Neural cell (in vitro differentiated cells): ENCODE data around the gene PACS1. TPM values are rescaled to one million over a fixed set of nuclear protein-coding genes. Genes with fewer than 3 reads are reported as not detected.

ENCODE experiments used
- H2AFZ ChIP-seq: fragments of 200-600, 300-800 bp; sonication (generic), shearing (Covaris generic); 2 replicates; pipeline ENCODE4 v1.6.0; 2014; ENCODE audit warnings: low read depth, mild to moderate bottlenecking, antibody characterized with exemption, low read length, moderate library complexity
- H3F3A ChIP-seq: fragments of 200-600 bp; shearing (Covaris generic); 2 replicates; pipeline ENCODE4 v1.6.1; 2016; ENCODE audit warnings: mild to moderate bottlenecking, moderate library complexity, mixed read lengths, antibody characterized with exemption, low read length; ENCODE audit not compliant: insufficient read depth, poor library complexity, severe bottlenecking
- H3K27ac ChIP-seq: fragments of 200-600, 300-800 bp; sonication (generic), shearing (Covaris generic); 2 replicates; pipeline ENCODE4 v1.5.1; 2014; ENCODE audit warnings: mild to moderate bottlenecking, low read length, moderate library complexity
- H3K27me3 ChIP-seq: fragments of 300-800, 200-600 bp; sonication (generic), shearing (Covaris generic); 2 replicates; pipeline ENCODE4 v1.6.0; 2014; ENCODE audit warnings: mild to moderate bottlenecking, low read depth, low read length, moderate library complexity; ENCODE audit not compliant: insufficient read depth
- H3K36me3 ChIP-seq: fragments of 300-800, 200-600 bp; sonication (generic), shearing (Covaris generic); 2 replicates; pipeline ENCODE4 v1.5.1; 2014; ENCODE audit warnings: mild to moderate bottlenecking, antibody characterized with exemption, low read length, moderate library complexity; ENCODE audit not compliant: insufficient read depth
- H3K4me2 ChIP-seq: fragments of 300-800, 200-600 bp; sonication (generic), shearing (Covaris generic); 2 replicates; pipeline ENCODE4 v1.6.0; 2014; ENCODE audit warnings: mild to moderate bottlenecking, low read length
- H3K4me3 ChIP-seq: fragments of 300-800, 200-600 bp; sonication (generic), shearing (Covaris generic); 2 replicates; pipeline ENCODE4 v1.5.1; 2014; ENCODE audit warnings: mild to moderate bottlenecking, low read length, moderate library complexity
- H3K79me2 ChIP-seq: fragments of 200-600 bp; shearing (Covaris generic); replicated peaks from 2 replicates; pipeline ENCODE4 v1.6.0; 2014; ENCODE audit warnings: mild to moderate bottlenecking, low read length, moderate library complexity; ENCODE audit not compliant: insufficient read depth
- H3K9ac ChIP-seq: fragments of 300-800, 200-600 bp; sonication (generic), shearing (Covaris generic); 2 replicates; pipeline ENCODE4 v1.6.1; 2016; ENCODE audit warnings: mild to moderate bottlenecking, low read length, mixed read lengths
- H3K9me2 ChIP-seq: fragments of 200-600 bp; shearing (Covaris generic); 2 replicates; pipeline ENCODE4 v1.6.1; 2016; ENCODE audit warnings: mild to moderate bottlenecking, low read length, mixed read lengths; ENCODE audit not compliant: insufficient read depth
- H3K9me3 ChIP-seq: fragments of 200-600, 300-800 bp; sonication (generic), shearing (Covaris generic); 2 replicates; pipeline ENCODE4 v1.6.1; 2016; ENCODE audit warnings: mild to moderate bottlenecking, mixed run types, low read length, moderate library complexity, mixed read lengths
- H4K20me1 ChIP-seq: fragments of 200-600 bp; shearing (Covaris generic); 2 replicates; pipeline ENCODE4 v1.6.1; 2016; ENCODE audit warnings: mild to moderate bottlenecking, mixed run types; ENCODE audit not compliant: insufficient read depth
- CTCF ChIP-seq: fragments of 450-650 bp; IDR thresholded peaks from 2 replicates; pipeline ENCODE4 v1.5.1; 2014; ENCODE audit warnings: antibody characterized with exemption, mild to moderate bottlenecking, moderate library complexity; ENCODE audit not compliant: poor library complexity, severe bottlenecking
- EP300 ChIP-seq: fragments of 450-650 bp; conservative IDR thresholded peaks from 2 replicates; pipeline ENCODE4 v1.6.1; 2014; ENCODE audit warnings: antibody characterized with exemption, mild to moderate bottlenecking, moderate library complexity; ENCODE audit not compliant: poor library complexity, severe bottlenecking
- EZH2 ChIP-seq: fragments of 200-600, 300-800 bp; shearing (Covaris generic), sonication (generic); IDR thresholded peaks from 2 replicates; pipeline ENCODE4 v1.6.1; 2014; ENCODE audit warnings: antibody characterized with exemption, low read length, borderline replicate concordance, mild to moderate bottlenecking; ENCODE audit not compliant: insufficient read depth, poor library complexity, severe bottlenecking
- MXI1 ChIP-seq: fragments of 450-650 bp; conservative IDR thresholded peaks from 2 replicates; pipeline ENCODE4 v1.6.1; 2014; ENCODE audit warnings: antibody characterized with exemption, mild to moderate bottlenecking; ENCODE audit not compliant: poor library complexity, severe bottlenecking
- POLR2AphosphoS5 ChIP-seq: IDR thresholded peaks from 2 replicates; pipeline ENCODE4 v1.6.1; 2012
- RAD21 ChIP-seq: fragments of 450-650 bp; conservative IDR thresholded peaks from 2 replicates; pipeline ENCODE4 v1.6.1; 2014; ENCODE audit warnings: antibody characterized with exemption, mild to moderate bottlenecking, moderate library complexity
- REST ChIP-seq: IDR thresholded peaks from 2 replicates; pipeline ENCODE4 v1.6.1; 2012; ENCODE audit warnings: borderline replicate concordance
- SMC3 ChIP-seq: fragments of 450-650 bp; conservative IDR thresholded peaks from 2 replicates; pipeline ENCODE4 v1.6.1; 2014; ENCODE audit warnings: antibody characterized with exemption, mild to moderate bottlenecking, moderate library complexity; ENCODE audit not compliant: poor library complexity
- TAF1 ChIP-seq: IDR thresholded peaks from 2 replicates; pipeline ENCODE4 v1.6.1; 2012; ENCODE audit warnings: low read depth
- polyA plus RNA-seq: library from polyadenylated mRNA; depleted of rRNA; stranded (reverse); fragments of >200 nt; gene quantifications from 2 replicates; pipeline ENCODE4 v1.2.3, GENCODE V29; 2014

The PACS1 gene
- polyA plus RNA-seq, 1 donor from 2014 or later: 14.4 TPM

DNA sequence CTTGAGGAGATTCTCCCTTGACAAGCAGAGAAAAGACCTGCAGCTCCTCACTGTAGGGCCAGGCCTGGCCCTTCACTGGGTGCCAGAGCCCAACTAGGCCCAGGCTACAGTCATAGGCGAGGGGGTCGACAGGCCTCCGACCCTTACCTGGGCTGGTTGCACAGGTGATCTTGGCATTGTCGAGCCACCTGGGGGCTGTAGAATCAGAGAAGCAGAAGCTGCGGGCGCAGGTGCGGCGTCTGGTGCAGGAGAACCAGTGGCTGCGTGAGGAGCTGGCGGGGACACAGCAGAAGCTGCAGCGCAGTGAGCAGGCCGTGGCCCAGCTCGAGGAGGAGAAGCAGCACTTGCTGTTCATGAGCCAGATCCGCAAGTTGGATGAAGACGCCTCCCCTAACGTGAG is 191.5 kb downstream of the PACS1 start:
- Histone ChIP-seq H3K36me3 (peaks cover 12% of the 10 kb centered on the region), H3K27ac (no peak overlapping the region), H2AFZ (no peak overlapping the region), H3K9me2 (no peaks in the 10 kb centered on the region), H4K20me1 (peaks cover 4% of the 10 kb centered on the region), H3K79me2 (peaks cover 15% of the 10 kb centered on the region), H3K4me2 (no peak overlapping the region), H3K9ac (no peak overlapping the region), H3F3A (no peaks in the 10 kb centered on the region), H3K4me3 (no peak overlapping the region), H3K27me3 (no peaks in the 10 kb centered on the region), H3K9me3 (no peaks in the 10 kb centered on the region)
- TF ChIP-seq CTCF: no peak
- TF ChIP-seq POLR2AphosphoS5: no peak
- TF ChIP-seq EZH2: no peak

DNA sequence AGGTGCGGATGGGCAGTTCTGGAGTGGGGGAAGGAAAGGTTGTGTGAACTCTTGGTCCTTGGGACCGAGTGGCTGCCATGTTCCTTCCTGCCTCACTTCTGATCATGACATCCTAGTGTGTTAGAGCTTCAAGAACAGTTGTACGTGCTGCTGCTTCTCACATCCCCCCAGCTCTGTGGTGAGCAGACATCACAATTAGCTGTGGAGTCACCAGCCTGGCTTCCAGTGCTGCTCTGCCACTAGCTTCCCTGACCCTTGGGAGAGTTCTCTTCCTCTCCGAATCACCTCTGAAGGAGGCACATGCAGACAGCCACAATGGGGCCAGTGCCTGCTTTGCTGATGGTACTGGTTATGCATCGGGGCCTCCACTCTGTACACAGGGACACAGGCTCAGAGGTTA is 192.1 kb downstream of the PACS1 start:
- no peak overlapping the region for H3K9ac ChIP-seq
- peaks cover 15% of the 10 kb centered on the region for H3K79me2 ChIP-seq
- TF ChIP-seq SMC3 (no peak), RAD21 (no peak), REST (no peak), CTCF (no peak), POLR2AphosphoS5 (no peak), TAF1 (no peak), MXI1 (no peak), EP300 (no peak), EZH2 (no peak)
- H3K4me2 ChIP-seq: no peak overlapping the region
- no peaks in the 10 kb centered on the region for H3K27me3 ChIP-seq
- H3K4me3 ChIP-seq: no peak overlapping the region
- H2AFZ ChIP-seq: no peak overlapping the region
- H3K36me3 ChIP-seq: peaks cover 12% of the 10 kb centered on the region
- H3K27ac ChIP-seq: no peak overlapping the region
- H3K9me2 ChIP-seq: no peaks in the 10 kb centered on the region
- no peaks in the 10 kb centered on the region for H3K9me3 ChIP-seq
- no peaks in the 10 kb centered on the region for H3F3A ChIP-seq
- peaks cover 4% of the 10 kb centered on the region for H4K20me1 ChIP-seq
